Astrocyte of the spinal cord (primary cell): ENCODE measurements around the gene IGF2BP3.

Source experiments
- DNase-seq: peaks from one replicate; pipeline ENCODE4 v3.0.0; 2011; ENCODE audit warnings: low read depth, low spot score
- H3K4me3 ChIP-seq: 2 replicates; pipeline ENCODE4 v1.5.1; 2011; ENCODE audit warnings: low read depth, mild to moderate bottlenecking, low read length, moderate library complexity
- in situ Hi-C: cut with HindIII; loops from 2 replicates; pipeline ENCODE4 v1.10.0; 2017; ENCODE audit warnings: low sequenced_read_pairs
- TF ChIP-seq, protein P1 (sequence below): IDR thresholded peaks from 2 replicates; pipeline ENCODE4 v1.5.1; 2012; ENCODE audit warnings: low read depth, mild to moderate bottlenecking, low read length, inconsistent platforms

The IGF2BP3 gene

DNA sequence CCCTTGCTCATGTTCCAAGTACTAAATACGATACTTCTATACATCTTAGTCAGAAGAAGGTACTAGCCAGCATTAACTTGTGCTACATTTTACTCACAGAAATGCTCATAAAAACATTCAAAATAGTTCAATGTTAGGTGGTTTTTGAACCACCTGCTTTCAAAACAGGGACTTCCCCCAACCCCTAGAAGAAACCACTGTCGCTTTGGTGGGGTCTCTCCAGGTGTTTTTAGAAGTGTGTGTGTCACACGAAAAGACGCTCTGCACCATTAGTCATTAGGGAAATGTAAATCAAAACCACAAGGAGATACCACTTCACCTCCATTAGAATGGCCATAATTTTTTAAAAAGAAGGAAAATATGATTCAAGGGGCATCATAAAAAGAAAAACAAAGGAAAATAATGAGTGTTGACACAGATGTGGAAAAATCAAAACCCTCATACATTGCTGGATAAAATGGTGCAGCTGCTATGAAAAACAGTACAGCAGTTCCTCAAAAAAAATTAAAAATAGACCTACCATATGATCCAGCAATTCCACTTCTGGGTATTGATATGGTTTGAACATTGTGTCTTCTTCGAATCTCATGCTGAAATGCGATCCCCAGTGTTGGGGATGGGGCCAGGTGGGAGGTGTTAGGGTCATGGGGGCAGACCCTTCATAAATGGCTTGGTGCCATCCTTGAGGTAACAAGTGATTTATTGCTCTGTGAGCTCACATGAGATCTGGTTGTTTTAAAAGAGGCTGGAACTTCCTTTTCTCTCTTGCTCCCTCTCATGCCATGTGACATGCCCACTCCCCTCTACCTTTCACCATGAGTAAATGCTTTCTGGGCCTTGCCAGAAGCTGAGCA is 96.9 kb downstream of the IGF2BP3 start:
- TF ChIP-seq, protein P1, sequence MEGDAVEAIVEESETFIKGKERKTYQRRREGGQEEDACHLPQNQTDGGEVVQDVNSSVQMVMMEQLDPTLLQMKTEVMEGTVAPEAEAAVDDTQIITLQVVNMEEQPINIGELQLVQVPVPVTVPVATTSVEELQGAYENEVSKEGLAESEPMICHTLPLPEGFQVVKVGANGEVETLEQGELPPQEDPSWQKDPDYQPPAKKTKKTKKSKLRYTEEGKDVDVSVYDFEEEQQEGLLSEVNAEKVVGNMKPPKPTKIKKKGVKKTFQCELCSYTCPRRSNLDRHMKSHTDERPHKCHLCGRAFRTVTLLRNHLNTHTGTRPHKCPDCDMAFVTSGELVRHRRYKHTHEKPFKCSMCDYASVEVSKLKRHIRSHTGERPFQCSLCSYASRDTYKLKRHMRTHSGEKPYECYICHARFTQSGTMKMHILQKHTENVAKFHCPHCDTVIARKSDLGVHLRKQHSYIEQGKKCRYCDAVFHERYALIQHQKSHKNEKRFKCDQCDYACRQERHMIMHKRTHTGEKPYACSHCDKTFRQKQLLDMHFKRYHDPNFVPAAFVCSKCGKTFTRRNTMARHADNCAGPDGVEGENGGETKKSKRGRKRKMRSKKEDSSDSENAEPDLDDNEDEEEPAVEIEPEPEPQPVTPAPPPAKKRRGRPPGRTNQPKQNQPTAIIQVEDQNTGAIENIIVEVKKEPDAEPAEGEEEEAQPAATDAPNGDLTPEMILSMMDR: no peak
- in situ Hi-C loops: no loop called here
- DNase-seq: peak; percentile 57
- no peak overlapping the region for H3K4me3 ChIP-seq

DNA sequence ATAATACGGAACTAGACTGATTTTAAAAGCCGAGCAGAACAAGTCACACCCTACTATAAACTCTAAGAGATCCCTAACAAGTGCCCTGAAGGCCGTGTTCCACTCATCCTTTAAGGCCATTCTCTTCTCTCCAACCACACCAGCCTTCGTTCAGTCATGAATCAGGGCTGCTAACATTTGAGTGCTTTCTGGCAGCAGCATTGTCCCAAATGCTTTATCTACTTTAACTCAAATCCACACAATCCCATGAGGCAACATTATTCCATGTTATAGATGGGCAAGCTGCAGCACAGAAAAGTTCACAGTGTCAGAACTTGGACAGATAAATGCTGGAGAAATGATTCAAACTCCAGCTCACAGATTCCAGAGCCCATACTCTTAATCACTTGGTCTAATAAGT is 97.7 kb downstream of the IGF2BP3 start:
- in situ Hi-C loops: no loop called here
- DNase-seq: no peak
- TF ChIP-seq, protein P1: no peak
- no peak overlapping the region for H3K4me3 ChIP-seq

DNA sequence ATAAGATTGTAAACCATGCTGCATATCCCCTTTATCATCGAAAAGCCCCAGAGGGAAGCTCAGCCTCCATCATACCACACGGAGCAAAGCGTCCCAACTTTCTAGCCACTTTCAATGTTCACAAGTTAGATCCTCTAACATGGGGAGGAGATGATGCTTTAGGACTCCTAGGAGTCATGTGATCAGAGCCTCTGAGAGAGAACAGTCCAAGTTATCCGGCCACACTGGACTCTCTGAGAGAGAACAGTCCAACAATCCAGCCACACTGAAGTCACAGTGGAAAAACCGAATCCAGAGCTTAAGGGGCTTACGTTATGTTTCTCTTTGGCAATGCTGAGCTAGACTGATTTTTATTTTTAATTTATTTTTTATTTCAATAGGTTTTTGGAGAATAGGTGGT is 98.6 kb downstream of the IGF2BP3 start:
- TF ChIP-seq, protein P1: no peak
- no peak overlapping the region for H3K4me3 ChIP-seq
- no peak for DNase-seq
- in situ Hi-C loops: no loop called here

DNA sequence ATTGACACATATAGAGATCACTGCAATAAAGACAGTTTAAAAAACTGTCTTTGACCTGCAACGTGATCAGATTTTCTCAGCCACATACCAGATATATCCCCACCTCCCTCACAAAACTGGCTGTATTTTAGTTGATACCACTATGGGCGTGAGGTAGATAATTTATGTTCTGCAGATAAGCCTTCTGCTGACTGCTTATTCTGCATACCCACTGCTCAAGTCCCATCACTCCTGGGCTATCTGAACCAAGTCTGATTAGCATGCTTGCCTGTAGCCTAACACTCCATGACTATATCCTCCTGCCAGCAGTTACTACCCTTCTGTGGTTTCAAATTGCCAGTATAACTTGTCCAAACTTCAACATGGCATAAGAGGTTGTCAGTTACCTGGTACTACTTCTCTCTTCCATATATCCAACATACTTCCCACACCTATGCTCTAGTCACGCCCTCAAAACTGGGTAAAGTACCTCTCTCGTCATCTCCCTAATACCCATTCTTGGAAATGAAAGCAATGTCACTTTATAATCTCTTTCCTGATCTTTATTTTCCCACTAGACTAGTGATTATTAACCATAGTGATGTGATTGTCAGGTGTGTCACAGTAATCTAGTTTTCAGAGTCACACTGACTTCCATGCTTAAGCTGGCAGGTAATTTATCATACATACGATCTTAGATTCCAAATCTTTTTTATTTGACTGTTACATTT is 100.4 kb downstream of the IGF2BP3 start:
- H3K4me3 ChIP-seq: no peak overlapping the region
- in situ Hi-C loops: no loop called here
- TF ChIP-seq, protein P1: no peak
- DNase-seq: no peak

DNA sequence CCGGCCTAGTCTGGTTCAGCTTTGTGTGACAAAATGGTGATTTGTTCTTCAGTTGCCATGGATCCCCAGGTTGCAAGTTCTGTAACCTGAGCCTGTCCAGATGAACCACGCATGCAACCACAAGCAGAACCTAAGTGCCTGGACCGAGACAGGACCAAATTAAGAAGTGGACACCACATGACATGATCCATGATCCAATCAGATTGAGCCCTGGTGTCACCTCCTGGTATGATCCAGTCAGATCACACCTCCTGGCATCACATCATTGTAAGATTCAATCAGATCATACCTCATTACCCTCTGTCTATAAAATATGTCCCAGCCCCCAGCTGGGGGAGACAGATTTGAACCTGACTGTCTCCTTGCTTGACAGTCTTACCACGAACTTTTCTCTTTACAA is 101.2 kb downstream of the IGF2BP3 start:
- no peak for DNase-seq
- no peak overlapping the region for H3K4me3 ChIP-seq
- in situ Hi-C loops: no loop called here
- TF ChIP-seq, protein P1: no peak

DNA sequence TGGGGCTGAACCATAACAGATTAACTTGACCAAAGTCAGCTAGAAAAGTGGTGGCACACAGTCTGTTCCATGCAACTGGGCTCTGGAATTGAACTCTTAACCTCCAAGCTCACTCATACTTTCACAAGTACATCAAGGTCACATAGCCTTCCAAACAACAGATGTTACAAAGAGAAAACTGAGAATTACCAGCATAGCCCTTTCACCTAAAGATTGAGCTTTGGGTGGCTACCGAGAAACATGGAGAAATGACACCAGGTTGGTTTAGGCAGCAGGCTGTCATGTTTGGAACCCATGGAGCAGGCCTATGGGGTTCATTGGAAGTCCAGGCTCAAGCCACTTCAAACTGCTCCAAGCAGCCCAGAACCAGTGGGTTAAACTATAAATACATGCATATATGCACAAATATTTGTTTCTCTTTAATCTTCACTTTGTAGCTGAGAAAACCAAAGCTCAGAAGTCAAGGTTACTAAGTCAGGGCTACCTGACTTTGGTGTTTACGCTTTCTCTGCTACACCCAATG is 112.1 kb downstream of the IGF2BP3 start:
- in situ Hi-C loops: no loop called here

More for the DNA sequence above, 112.1 kb downstream of the IGF2BP3 start:
- H3K4me3 ChIP-seq: no peak overlapping the region
- TF ChIP-seq, protein P1: no peak
- DNase-seq: no peak
